Caco-2 (cell line): ENCODE data around the gene AP3S2. TPM values are rescaled to one million over a fixed set of nuclear protein-coding genes. Genes with fewer than 3 reads are reported as not detected.
A peak's percentile ranks its signal among the peaks of the same experiment; 100 is the strongest.

ENCODE experiments used
- BruUV-seq: library from RNA; stranded (reverse); fragments of 400-500 nt; replicated peaks from 2 replicates; lab custom pipeline; 2021; lab: Mats Ljungman, UMichigan
- CTCF ChIA-PET: fragments of 300-600 bp; sonication (Branson Sonifier 250); formaldehyde crosslinking; loops from one replicate; lab custom pipeline; 2022; ENCODE audit warnings: antibody characterized with exemption; lab: Charles Lee
- POLR2A ChIA-PET: fragments of 300-600 bp; sonication (Branson Sonifier 250); formaldehyde crosslinking; loops from one replicate; lab custom pipeline; 2022; ENCODE audit warnings: antibody characterized with exemption; lab: Charles Lee
- DNase-seq, 2 experiments: peaks; one replicate each; pipeline versions ENCODE4 v3.0.0 to v3.0.0-alpha.2; 2020 to 2022
- H3K27me3 ChIP-seq: replicated peaks from 2 replicates; pipeline ENCODE4 v1.6.0; 2011; ENCODE audit warnings: low read length; ENCODE audit not compliant: control insufficient read depth, insufficient read depth
- H3K36me3 ChIP-seq: 2 replicates; pipeline ENCODE4 v1.5.1; 2011; ENCODE audit warnings: low read length; ENCODE audit not compliant: control insufficient read depth, insufficient read depth
- H3K4me1 ChIP-seq: fragments of 250-450 bp; sonication (Bioruptor Pico); 2 replicates; pipeline ENCODE4 v1.5.1; 2020; ENCODE audit warnings: mild to moderate bottlenecking
- H3K4me3 ChIP-seq: 2 replicates; pipeline ENCODE4 v1.5.1; 2011; ENCODE audit warnings: low read depth, mild to moderate bottlenecking, control low read depth, low read length
- H3K9me3 ChIP-seq: fragments of 250-450 bp; sonication (Bioruptor Pico); 2 replicates; pipeline ENCODE4 v1.5.1; 2020; ENCODE audit warnings: mild to moderate bottlenecking, moderate library complexity
- H3K27ac Mint-ChIP-seq: one replicate; pipeline ENCODE4 v1.8.0; 2022; ENCODE audit warnings: mixed read lengths; ENCODE audit not compliant: unreplicated experiment
- H3K27me3 Mint-ChIP-seq: one replicate; pipeline ENCODE4 v1.8.0; 2022; ENCODE audit warnings: mixed read lengths; ENCODE audit not compliant: insufficient read depth, unreplicated experiment
- H3K36me3 Mint-ChIP-seq: one replicate; pipeline ENCODE4 v1.8.0; 2022; ENCODE audit warnings: mild to moderate bottlenecking, mixed read lengths; ENCODE audit not compliant: insufficient read depth, unreplicated experiment
- H3K4me1 Mint-ChIP-seq: one replicate; pipeline ENCODE4 v1.8.0; 2022; ENCODE audit warnings: low read depth, mixed read lengths; ENCODE audit not compliant: unreplicated experiment
- H3K4me3 Mint-ChIP-seq: one replicate; pipeline ENCODE4 v1.8.0; 2022; ENCODE audit warnings: mild to moderate bottlenecking, moderate library complexity, mixed read lengths; ENCODE audit not compliant: unreplicated experiment
- H3K9me3 Mint-ChIP-seq: one replicate; pipeline ENCODE4 v1.8.0; 2022; ENCODE audit warnings: mixed read lengths; ENCODE audit not compliant: unreplicated experiment
- intact Hi-C: fragments of 100-400 bp; cut with micrococcal nuclease; formaldehyde crosslinking; loops from one replicate; pipeline ENCODE4 v1.10.0; 2022; ENCODE audit not compliant: unreplicated experiment
- total RNA-seq: library from RNA; stranded (reverse); gene quantifications from 2 replicates; pipeline ENCODE4 v1.2.3, GENCODE V29; 2022
- TF ChIP-seq, protein P1 (sequence below), 2 experiments: fragments of 200-600 bp in 1 of 2; IDR thresholded peaks; 1 replicate in 1 of 2; 2 replicates in 1 of 2; pipeline versions ENCODE4 v1.5.1 to v1.8.0; 2011 to 2022; ENCODE audit warnings: antibody characterized with exemption in 1 of 2, control low read depth in 1 of 2, inconsistent platforms in 1 of 2, low read depth in 1 of 2, low read length in 1 of 2, mild to moderate bottlenecking in 1 of 2, moderate library complexity in 1 of 2; ENCODE audit not compliant: insufficient read depth in 1 of 2, severe bottlenecking in 1 of 2, unreplicated experiment in 1 of 2

AP3S2 gene
- total RNA-seq, 1 experiment from 2014 or later, result 28.1 TPM

DNA sequence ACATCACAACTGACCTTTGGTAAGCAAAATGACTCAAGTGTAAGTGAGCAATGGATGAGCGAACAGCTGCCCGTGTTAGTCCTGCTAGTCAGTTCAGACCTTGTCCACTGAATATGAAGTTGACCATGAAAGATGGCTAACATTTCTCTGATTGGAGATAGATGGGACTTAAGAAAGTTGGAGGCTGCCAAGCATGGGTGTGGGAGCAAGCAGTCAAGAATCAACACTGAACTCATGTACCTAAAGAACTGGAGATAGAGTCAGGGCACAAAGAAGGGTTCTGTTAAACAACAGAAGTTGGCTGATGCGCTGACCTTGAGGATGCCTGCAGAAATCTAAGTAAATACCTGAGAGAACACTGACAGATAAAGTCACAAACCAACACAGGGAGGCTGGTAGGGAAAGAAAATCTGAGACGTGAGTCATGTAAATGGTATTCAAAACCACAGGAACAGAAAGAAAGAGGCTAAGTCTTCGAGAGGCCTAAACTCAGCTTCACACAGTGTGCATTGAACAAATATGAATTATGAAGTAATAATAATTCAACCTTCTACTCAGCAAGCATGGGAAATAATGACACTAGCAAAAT is 48.4 kb downstream of the AP3S2 start:
- H3K4me3 Mint-ChIP-seq, result peak overlapping the region; percentile 11
- H3K4me1 ChIP-seq, result peaks cover 22% of the 10 kb centered on the region
- no peaks in the 10 kb centered on the region for H3K9me3 Mint-ChIP-seq
- peaks cover 19% of the 10 kb centered on the region for H3K36me3 Mint-ChIP-seq
- intact Hi-C loops, result no loop called here
- no peak overlapping the region for H3K4me3 ChIP-seq
- H3K27ac Mint-ChIP-seq, result peak overlapping the region; percentile 54
- ChIA-PET POLR2A (interaction anchor here (0.6 kb wide), 1 partner anchor 85 kb away, joined by 3 read pairs; no protein-coding TSS in a partner anchor), CTCF (interaction anchor here (0.6 to 1.4 kb wide), 2 partner anchors 30 to 276 kb away, joined by 3 to 4 read pairs; no protein-coding TSS in a partner anchor)
- H3K27me3 ChIP-seq, result no peaks in the 10 kb centered on the region
- BruUV-seq, result no TSS peak
- peaks cover 32% of the 10 kb centered on the region for H3K4me1 Mint-ChIP-seq
- no peaks in the 10 kb centered on the region for H3K9me3 ChIP-seq
- TF ChIP-seq, protein P1, sequence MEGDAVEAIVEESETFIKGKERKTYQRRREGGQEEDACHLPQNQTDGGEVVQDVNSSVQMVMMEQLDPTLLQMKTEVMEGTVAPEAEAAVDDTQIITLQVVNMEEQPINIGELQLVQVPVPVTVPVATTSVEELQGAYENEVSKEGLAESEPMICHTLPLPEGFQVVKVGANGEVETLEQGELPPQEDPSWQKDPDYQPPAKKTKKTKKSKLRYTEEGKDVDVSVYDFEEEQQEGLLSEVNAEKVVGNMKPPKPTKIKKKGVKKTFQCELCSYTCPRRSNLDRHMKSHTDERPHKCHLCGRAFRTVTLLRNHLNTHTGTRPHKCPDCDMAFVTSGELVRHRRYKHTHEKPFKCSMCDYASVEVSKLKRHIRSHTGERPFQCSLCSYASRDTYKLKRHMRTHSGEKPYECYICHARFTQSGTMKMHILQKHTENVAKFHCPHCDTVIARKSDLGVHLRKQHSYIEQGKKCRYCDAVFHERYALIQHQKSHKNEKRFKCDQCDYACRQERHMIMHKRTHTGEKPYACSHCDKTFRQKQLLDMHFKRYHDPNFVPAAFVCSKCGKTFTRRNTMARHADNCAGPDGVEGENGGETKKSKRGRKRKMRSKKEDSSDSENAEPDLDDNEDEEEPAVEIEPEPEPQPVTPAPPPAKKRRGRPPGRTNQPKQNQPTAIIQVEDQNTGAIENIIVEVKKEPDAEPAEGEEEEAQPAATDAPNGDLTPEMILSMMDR (IDR thresholded peaks at IDR 0.05; ENCODE audit: insufficient read depth in 1 of 2, low read depth in 1 of 2, low read length in 1 of 2, severe bottlenecking in 1 of 2, unreplicated experiment in 1 of 2), result no peak
- H3K27me3 Mint-ChIP-seq, result no peaks in the 10 kb centered on the region
- peak in 1 of 2 experiments; percentile 43 for DNase-seq
- no peaks in the 10 kb centered on the region; the same call in 1 of the 2 replicates for H3K36me3 ChIP-seq

DNA sequence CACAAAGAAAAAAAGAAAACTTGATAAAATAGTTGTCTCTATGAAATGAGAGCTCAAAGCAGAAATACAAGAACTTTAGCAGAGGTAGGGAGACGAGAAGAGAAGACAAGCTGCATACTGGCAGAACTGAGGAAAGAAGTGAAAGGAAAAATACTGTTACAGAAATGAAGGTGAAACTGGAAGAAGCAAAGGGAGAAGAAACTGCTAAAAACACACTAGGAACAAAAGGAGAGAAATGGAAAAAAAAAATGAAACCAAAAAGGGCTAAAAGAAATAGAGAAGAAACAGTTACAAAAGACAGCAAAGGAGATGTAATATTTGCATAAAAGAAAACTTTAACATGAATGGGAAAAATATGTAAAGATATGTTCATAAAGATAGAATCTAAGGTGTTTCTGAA is 51.8 kb downstream of the AP3S2 start:
- BruUV-seq, result no TSS peak
- no peak overlapping the region for H3K27ac Mint-ChIP-seq
- Histone ChIP-seq H3K36me3 (no peaks in the 10 kb centered on the region; the same call in 1 of the 2 replicates), H3K4me1 (peaks cover 16% of the 10 kb centered on the region), H3K9me3 (no peaks in the 10 kb centered on the region), H3K4me3 (no peak overlapping the region), H3K27me3 (no peaks in the 10 kb centered on the region)
- no peak overlapping the region for H3K4me3 Mint-ChIP-seq
- H3K36me3 Mint-ChIP-seq, result peaks cover 18% of the 10 kb centered on the region
- H3K27me3 Mint-ChIP-seq, result no peaks in the 10 kb centered on the region
- CTCF ChIA-PET, result interaction anchor here (0.6 kb wide), 1 partner anchor 10 kb away, joined by 3 read pairs; no protein-coding TSS in a partner anchor
- POLR2A ChIA-PET, result no interaction called here
- intact Hi-C loops, result no loop called here
- TF ChIP-seq, protein P1 (IDR thresholded peaks at IDR 0.05; ENCODE audit: insufficient read depth in 1 of 2, low read depth in 1 of 2, low read length in 1 of 2, severe bottlenecking in 1 of 2, unreplicated experiment in 1 of 2), result no peak
- H3K4me1 Mint-ChIP-seq, result peaks cover 25% of the 10 kb centered on the region
- no peaks in the 10 kb centered on the region for H3K9me3 Mint-ChIP-seq
- DNase-seq, result no peak

DNA sequence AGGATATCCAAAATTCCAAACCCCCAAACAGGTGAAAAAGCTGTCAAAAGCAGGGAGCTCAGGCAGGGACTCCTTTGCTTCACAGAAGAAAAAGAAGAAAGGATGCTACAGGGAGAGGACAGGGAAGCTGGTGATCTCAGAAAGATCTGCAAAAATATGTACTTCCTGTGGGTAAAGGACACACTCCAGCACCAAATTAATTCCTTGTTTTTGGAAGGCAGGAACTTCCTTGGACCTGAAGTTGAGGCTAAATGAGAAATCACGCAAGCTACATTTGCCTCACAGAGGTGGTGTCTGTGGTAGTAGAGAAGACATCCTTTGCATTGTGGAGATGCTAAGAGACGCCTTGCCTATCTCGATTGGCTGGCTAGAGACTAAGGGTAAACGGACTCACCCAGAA is 52.5 kb downstream of the AP3S2 start:
- H3K4me1 Mint-ChIP-seq, result peaks cover 23% of the 10 kb centered on the region
- no TSS peak for BruUV-seq
- no peaks in the 10 kb centered on the region for H3K27me3 ChIP-seq
- peaks cover 24% of the 10 kb centered on the region for H3K36me3 Mint-ChIP-seq
- no peak overlapping the region for H3K27ac Mint-ChIP-seq
- intact Hi-C loops, result no loop called here
- no peaks in the 10 kb centered on the region; the same call in none of the 2 replicates for H3K36me3 ChIP-seq
- no peaks in the 10 kb centered on the region for H3K27me3 Mint-ChIP-seq
- H3K9me3 Mint-ChIP-seq, result no peaks in the 10 kb centered on the region
- TF ChIP-seq, protein P1 (IDR thresholded peaks at IDR 0.05; ENCODE audit: insufficient read depth in 1 of 2, low read depth in 1 of 2, low read length in 1 of 2, severe bottlenecking in 1 of 2, unreplicated experiment in 1 of 2), result no peak
- no peak for DNase-seq
- H3K4me1 ChIP-seq, result peaks cover 15% of the 10 kb centered on the region
- no peak overlapping the region for H3K4me3 Mint-ChIP-seq
- POLR2A ChIA-PET, result no interaction called here
- H3K4me3 ChIP-seq, result no peak overlapping the region
- CTCF ChIA-PET, result no interaction called here
- H3K9me3 ChIP-seq, result no peaks in the 10 kb centered on the region
